Measurements from ENCODE around the gene ZNF430. TPM values are rescaled to one million over a fixed set of nuclear protein-coding genes. Genes with fewer than 3 reads are reported as not detected.
A peak's percentile ranks its signal among the peaks of the same experiment; 100 is the strongest.

The ZNF430 gene
- total and polyA plus RNA-seq, 10 donors, result 3.3 to 32.4 (median 25.1) TPM

DNA sequence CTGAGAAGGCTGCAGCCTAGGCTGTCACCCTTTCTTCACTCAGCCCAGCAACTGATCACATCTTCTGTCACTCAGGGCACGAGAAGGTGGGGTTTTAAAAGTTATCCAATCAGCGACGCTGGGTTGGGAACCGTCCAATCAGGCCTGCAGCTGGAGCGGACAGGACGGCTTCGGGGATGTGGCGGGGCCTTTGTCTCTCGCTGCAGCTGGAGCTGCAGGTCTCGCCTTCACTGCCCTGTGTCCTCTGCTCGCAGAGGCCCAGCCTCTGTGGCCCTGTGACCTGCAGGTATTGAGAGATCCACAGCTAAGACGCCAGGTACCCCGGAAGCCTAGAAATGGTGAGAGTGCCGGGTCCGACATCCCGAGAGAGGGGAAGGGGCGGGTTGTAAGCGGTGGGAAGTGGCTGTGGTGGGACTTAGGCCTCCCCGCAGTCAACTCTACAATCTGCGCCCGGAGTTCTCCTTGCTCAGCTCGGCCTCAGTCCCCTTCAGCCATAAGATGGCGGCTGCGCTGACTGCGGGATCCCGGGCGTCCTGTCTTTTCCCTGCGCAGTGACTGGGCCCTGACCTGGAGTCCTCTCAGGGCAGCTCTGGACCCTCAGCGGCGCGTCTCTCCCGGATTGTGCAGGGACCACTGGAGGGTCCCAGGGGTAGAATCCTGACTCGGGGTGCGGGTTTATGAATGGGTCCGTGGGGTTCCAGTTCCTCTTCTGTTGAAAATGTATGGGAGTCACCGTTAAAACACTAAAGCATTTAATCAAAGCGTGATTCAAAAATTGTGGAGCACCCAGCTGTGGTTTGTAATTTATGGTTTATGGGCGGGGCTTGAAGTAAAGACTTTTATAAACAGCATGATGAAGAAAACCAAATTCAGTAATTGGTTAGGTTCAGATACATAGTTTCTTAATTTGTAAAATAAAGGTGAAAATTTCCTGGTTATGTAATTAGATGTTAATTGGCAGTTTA is 61.8 kb downstream of the ZNF430 start, which contains the start of gene ZNF714:
Gene ZNF714, plus strand, starts transcription at position 193 of the 965 bp plus-strand sequence. CDS start 16,066 bp downstream, outside the sequence.
- Histone ChIP-seq H3K27ac (peak within 1 kb of the TSS in 6 of 8 donors; percentile 61 to 82 (median 79)), H3K4me1 (peaks cover 0 to 24% (median 4%) of the 10 kb centered on the region in 6 donors), H3K4me3 (peak within 1 kb of the TSS; percentile 36 to 77 (median 65)), H3K36me3 (peaks cover 0 to 14% (median 1%) of the 10 kb centered on the region in 6 donors), H3K27me3 (replicated peaks in 1 of 7) (no peaks in the 10 kb centered on the region), H3K9me3 (no peaks in the 10 kb centered on the region)
- peak; percentile 92 for DNase-seq
- intact Hi-C loops (cut with DNase I; ENCODE audit: low total_unique reads), result no loop called here
- TF ChIP-seq, protein P1, sequence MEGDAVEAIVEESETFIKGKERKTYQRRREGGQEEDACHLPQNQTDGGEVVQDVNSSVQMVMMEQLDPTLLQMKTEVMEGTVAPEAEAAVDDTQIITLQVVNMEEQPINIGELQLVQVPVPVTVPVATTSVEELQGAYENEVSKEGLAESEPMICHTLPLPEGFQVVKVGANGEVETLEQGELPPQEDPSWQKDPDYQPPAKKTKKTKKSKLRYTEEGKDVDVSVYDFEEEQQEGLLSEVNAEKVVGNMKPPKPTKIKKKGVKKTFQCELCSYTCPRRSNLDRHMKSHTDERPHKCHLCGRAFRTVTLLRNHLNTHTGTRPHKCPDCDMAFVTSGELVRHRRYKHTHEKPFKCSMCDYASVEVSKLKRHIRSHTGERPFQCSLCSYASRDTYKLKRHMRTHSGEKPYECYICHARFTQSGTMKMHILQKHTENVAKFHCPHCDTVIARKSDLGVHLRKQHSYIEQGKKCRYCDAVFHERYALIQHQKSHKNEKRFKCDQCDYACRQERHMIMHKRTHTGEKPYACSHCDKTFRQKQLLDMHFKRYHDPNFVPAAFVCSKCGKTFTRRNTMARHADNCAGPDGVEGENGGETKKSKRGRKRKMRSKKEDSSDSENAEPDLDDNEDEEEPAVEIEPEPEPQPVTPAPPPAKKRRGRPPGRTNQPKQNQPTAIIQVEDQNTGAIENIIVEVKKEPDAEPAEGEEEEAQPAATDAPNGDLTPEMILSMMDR (IDR thresholded peaks at IDR 0.05 in 8 of 11, conservative IDR thresholded peaks at IDR 0.05 in 3 of 11), result peak in 1 of 11 experiments; percentile 6
- TF ChIP-seq POLR2AphosphoS5 (IDR thresholded peaks at IDR 0.05) (peak; percentile 56 to 88 (median 87)), POLR2A (IDR thresholded peaks at IDR 0.05) (peak in 1 of 3 donors; percentile 37)
- 0 to 76% (median 34%) methylated on average over 19 to 38 of the region's 38 CpGs for WGBS, 5 donors

DNA sequence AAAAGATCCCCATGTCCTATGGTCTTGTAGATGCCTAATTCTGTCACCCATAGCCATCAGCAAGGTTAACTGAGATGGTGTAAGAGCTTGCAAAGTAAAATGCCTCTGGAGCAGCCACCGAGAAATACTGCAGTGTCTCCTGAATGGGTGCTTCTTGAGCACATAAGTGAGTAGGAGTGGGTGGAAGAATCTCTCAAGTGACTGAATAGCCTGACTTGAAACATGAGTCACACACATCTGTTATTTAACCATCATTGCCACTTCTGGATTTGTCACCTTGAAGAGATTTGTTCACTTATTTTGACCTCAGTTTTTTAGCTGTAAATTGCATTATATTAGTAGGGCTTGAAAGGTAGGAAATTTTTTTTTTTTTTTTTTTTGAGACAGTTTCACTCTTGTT is 63.9 kb downstream of the ZNF430 start:
- Histone ChIP-seq H3K4me3 (no peak overlapping the region), H3K36me3 (peaks cover 0 to 12% (median 0%) of the 10 kb centered on the region in 6 donors), H3K27me3 (replicated peaks in 1 of 7) (no peaks in the 10 kb centered on the region), H3K27ac (no peak overlapping the region), H3K9me3 (no peaks in the 10 kb centered on the region), H3K4me1 (peaks cover 0 to 24% (median 4%) of the 10 kb centered on the region in 6 donors)
- WGBS, 5 donors, result 78 to 91% (median 84%) methylated on average over 1 of the region's 1 CpG
- TF ChIP-seq POLR2A (IDR thresholded peaks at IDR 0.05) (no peak), POLR2AphosphoS5 (IDR thresholded peaks at IDR 0.05) (no peak)
- intact Hi-C loops (cut with DNase I; ENCODE audit: low total_unique reads), result no loop called here
- DNase-seq, result no peak

DNA sequence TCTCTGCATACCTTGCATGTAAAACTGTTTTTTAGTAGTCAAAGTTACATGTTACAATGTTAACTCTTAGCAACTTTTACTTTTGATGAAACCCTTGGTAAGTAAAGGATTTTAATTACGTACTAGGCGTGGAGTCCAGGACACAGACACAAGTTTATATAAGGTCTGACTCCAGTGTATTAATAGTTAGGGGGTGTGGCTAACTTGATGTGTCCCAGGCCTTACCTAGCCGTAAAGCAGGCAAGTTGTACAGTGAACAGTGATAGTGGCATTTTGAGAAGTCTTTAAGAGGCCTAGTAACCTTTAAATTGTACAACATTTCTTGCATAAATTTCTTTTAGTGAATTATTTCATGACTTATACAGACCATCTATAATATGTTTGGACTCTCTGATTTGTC is 67.4 kb downstream of the ZNF430 start:
- no peak for DNase-seq
- intact Hi-C loops (cut with DNase I; ENCODE audit: low total_unique reads), result no loop called here
- Histone ChIP-seq H3K4me1 (peaks cover 0 to 11% (median 1%) of the 10 kb centered on the region in 6 donors), H3K36me3 (peaks cover 0 to 18% (median 0%) of the 10 kb centered on the region in 6 donors), H3K9me3 (no peaks in the 10 kb centered on the region), H3K27ac (no peak overlapping the region), H3K4me3 (no peak overlapping the region), H3K27me3 (replicated peaks in 1 of 7) (no peaks in the 10 kb centered on the region)
- no peak for TF ChIP-seq POLR2A (IDR thresholded peaks at IDR 0.05)
- TF ChIP-seq, protein P1 (IDR thresholded peaks at IDR 0.05 in 8 of 11, conservative IDR thresholded peaks at IDR 0.05 in 3 of 11), result no peak
- TF ChIP-seq POLR2AphosphoS5 (IDR thresholded peaks at IDR 0.05), result no peak
- WGBS, 5 donors, result 95 to 99% (median 97%) methylated on average over 3 of the region's 3 CpGs

DNA sequence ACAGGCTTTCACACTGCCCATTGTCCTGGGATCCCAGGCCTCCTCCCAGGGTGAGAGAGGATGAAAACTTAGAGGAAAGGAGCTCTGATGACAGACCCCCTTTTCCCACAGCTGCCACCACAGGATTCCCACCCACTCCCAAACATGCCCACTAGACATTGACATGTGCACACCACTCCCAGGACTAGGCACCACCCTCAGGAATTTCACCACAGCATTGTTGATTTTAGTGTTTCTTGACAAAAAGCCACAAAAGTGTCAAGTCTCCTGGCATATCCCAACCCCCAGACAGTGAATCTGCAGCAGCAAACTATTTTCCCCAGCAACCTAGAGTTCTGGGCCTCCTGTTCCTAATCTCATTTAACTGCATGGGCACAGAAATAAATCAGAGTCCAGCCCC is 71.7 kb downstream of the ZNF430 start:
- DNase-seq, result no peak
- peaks cover 0 to 15% (median 0%) of the 10 kb centered on the region in 6 donors for H3K36me3 ChIP-seq
- H3K27me3 ChIP-seq (replicated peaks in 1 of 7), result no peaks in the 10 kb centered on the region
- H3K27ac ChIP-seq, result no peak overlapping the region
- no peaks in the 10 kb centered on the region for H3K9me3 ChIP-seq
- H3K4me3 ChIP-seq, result no peak overlapping the region
- TF ChIP-seq POLR2AphosphoS5 (IDR thresholded peaks at IDR 0.05) (no peak), POLR2A (IDR thresholded peaks at IDR 0.05) (no peak)
- TF ChIP-seq, protein P1 (IDR thresholded peaks at IDR 0.05 in 8 of 11, conservative IDR thresholded peaks at IDR 0.05 in 3 of 11), result no peak
- no peaks in the 10 kb centered on the region for H3K4me1 ChIP-seq
- intact Hi-C loops (cut with DNase I; ENCODE audit: low total_unique reads), result no loop called here
